Fibroblast of lung (primary cell): ENCODE data around the gene SLC35F4. TPM values are rescaled to one million over a fixed set of nuclear protein-coding genes. Genes with fewer than 3 reads are reported as not detected.
A peak's percentile ranks its signal among the peaks of the same experiment; 100 is the strongest.

Source experiments
- DNase-seq, 2 donors: peaks; one replicate each; pipeline versions ENCODE4 v3.0.0 to v3.0.0-alpha.2; 2010; ENCODE audit warnings: low read depth in 2 of 2
- H2AFZ ChIP-seq: 2 replicates; pipeline ENCODE4 v1.5.1; 2012; ENCODE audit warnings: low read length, control low read depth, inconsistent platforms
- H3K27ac ChIP-seq: 2 replicates; pipeline ENCODE4 v1.5.1; 2011; ENCODE audit warnings: low read length, control low read depth; ENCODE audit not compliant: insufficient read depth
- H3K27me3 ChIP-seq: 2 replicates; pipeline ENCODE4 v1.5.1; 2011; ENCODE audit warnings: mild to moderate bottlenecking, low read length; ENCODE audit not compliant: control insufficient read depth, insufficient read depth
- H3K36me3 ChIP-seq: 2 replicates; pipeline ENCODE4 v1.5.1; 2011; ENCODE audit warnings: low read length; ENCODE audit not compliant: control insufficient read depth, insufficient read depth
- H3K4me1 ChIP-seq: 2 replicates; pipeline ENCODE4 v1.5.1; 2011; ENCODE audit warnings: low read length; ENCODE audit not compliant: control insufficient read depth, insufficient read depth; ENCODE audit errors: extremely low read depth
- H3K4me2 ChIP-seq: 2 replicates; pipeline ENCODE4 v1.5.1; 2011; ENCODE audit warnings: low read length, control low read depth; ENCODE audit not compliant: insufficient read depth; ENCODE audit errors: extremely low read depth
- H3K4me3 ChIP-seq, 4 experiments: fragments of 200-600 bp in 1 of 4; sonication (generic) in 1 of 4; replicated peaks in 1 of 4; 2 replicates each; pipeline ENCODE4 v1.5.1; 2011 to 2016; ENCODE audit warnings: low read length in 4 of 4, low read depth in 3 of 4, mild to moderate bottlenecking in 3 of 4, control low read depth in 2 of 4, inconsistent platforms in 1 of 4, mixed read lengths in 1 of 4; ENCODE audit not compliant: insufficient read depth in 1 of 4; ENCODE audit errors: control extremely low read depth in 1 of 4
- H3K79me2 ChIP-seq: 2 replicates; pipeline ENCODE4 v1.5.1; 2012; ENCODE audit warnings: mild to moderate bottlenecking, low read length, inconsistent platforms; ENCODE audit not compliant: control insufficient read depth, insufficient read depth
- H3K9ac ChIP-seq: 2 replicates; pipeline ENCODE4 v1.5.1; 2011; ENCODE audit warnings: mild to moderate bottlenecking, low read length, control low read depth; ENCODE audit not compliant: insufficient read depth
- H3K9me3 ChIP-seq: 2 replicates; pipeline ENCODE4 v1.5.1; 2012; ENCODE audit warnings: low read depth, low read length; ENCODE audit not compliant: control insufficient read depth, insufficient read depth
- H4K20me1 ChIP-seq: 2 replicates; pipeline ENCODE4 v1.5.1; 2011; ENCODE audit warnings: low read length; ENCODE audit not compliant: control insufficient read depth, insufficient read depth; ENCODE audit errors: extremely low read depth
- CTCF ChIP-seq, 2 donors: IDR thresholded peaks in 1 of 2; conservative IDR thresholded peaks in 1 of 2; 1 replicate in 1 of 2; 2 replicates in 1 of 2; pipeline ENCODE4 v1.5.1; 2011 to 2012; ENCODE audit warnings: low read length in 2 of 2, control low read depth in 1 of 2, inconsistent platforms in 1 of 2, low read depth in 1 of 2, mild to moderate bottlenecking in 1 of 2
- EZH2 ChIP-seq: IDR thresholded peaks from 2 replicates; pipeline ENCODE4 v1.5.1; 2012; ENCODE audit warnings: low read length, control low read depth, mild to moderate bottlenecking; ENCODE audit errors: missing control alignments
- polyA plus RNA-seq, 2 donors: library from polyadenylated mRNA; depleted of rRNA in 1 of 2; stranded (reverse) in 1 of 2; unstranded in 1 of 2; fragments of >200 nt; gene quantifications; 2 replicates each; pipeline ENCODE4 v1.2.1, GENCODE V29; 2011 to 2012; ENCODE audit warnings: missing spikeins in 1 of 2
- total RNA-seq: library from RNA; depleted of rRNA; stranded (reverse); fragments of >200 nt; gene quantifications from 2 replicates; pipeline ENCODE4 v1.2.1, GENCODE V29; 2014

Gene SLC35F4
- total and polyA plus RNA-seq, 2 donors (not counting 1 experiment from before 2014, with no cell fraction given), result not detected

GRCh38 chr14:57898837-57899572, 33.1 kb upstream of the SLC35F4 start:
- H3K9ac ChIP-seq, result no peak overlapping the region
- no peak for TF ChIP-seq EZH2
- no peak for TF ChIP-seq CTCF (conservative IDR thresholded peaks at IDR 0.05 in 1 of 2, IDR thresholded peaks at IDR 0.05 in 1 of 2; ENCODE audit: low read depth in 1 of 2, low read length in 2 of 2)

GRCh38 chr14:57897144-57897748, 31.4 kb upstream of the SLC35F4 start:
- Histone ChIP-seq H2AFZ (no peak overlapping the region), H3K36me3 (no peaks in the 10 kb centered on the region), H3K4me1 (no peaks in the 10 kb centered on the region), H3K27me3 (no peaks in the 10 kb centered on the region), H3K9me3 (no peaks in the 10 kb centered on the region), H4K20me1 (no peaks in the 10 kb centered on the region), H3K4me3 (no peak overlapping the region), H3K27ac (no peak overlapping the region), H3K9ac (no peak overlapping the region), H3K79me2 (no peaks in the 10 kb centered on the region), H3K4me2 (no peak overlapping the region)
- no peak for DNase-seq
- TF ChIP-seq CTCF (conservative IDR thresholded peaks at IDR 0.05 in 1 of 2, IDR thresholded peaks at IDR 0.05 in 1 of 2; ENCODE audit: low read depth in 1 of 2, low read length in 2 of 2), result no peak
- no peak for TF ChIP-seq EZH2

More at GRCh38 chr14:57898837-57899572, 33.1 kb upstream of the SLC35F4 start:
- Histone ChIP-seq H4K20me1 (no peaks in the 10 kb centered on the region), H3K4me3 (no peak overlapping the region), H3K4me1 (no peaks in the 10 kb centered on the region), H3K36me3 (no peaks in the 10 kb centered on the region), H3K9me3 (no peaks in the 10 kb centered on the region), H3K4me2 (no peak overlapping the region), H3K27me3 (no peaks in the 10 kb centered on the region), H3K27ac (no peak overlapping the region), H2AFZ (no peak overlapping the region), H3K79me2 (no peaks in the 10 kb centered on the region)
- DNase-seq, result no peak

GRCh38 chr14:57889245-57889644, 23.4 kb upstream of the SLC35F4 start:
- no peaks in the 10 kb centered on the region for H4K20me1 ChIP-seq
- peak; percentile 4 to 26 for DNase-seq

More at GRCh38 chr14:57889245-57889644, 23.4 kb upstream of the SLC35F4 start:
- no peak overlapping the region for H2AFZ ChIP-seq
- no peaks in the 10 kb centered on the region for H3K4me1 ChIP-seq
- H3K27me3 ChIP-seq, result no peaks in the 10 kb centered on the region
- H3K79me2 ChIP-seq, result no peaks in the 10 kb centered on the region
- no peak overlapping the region for H3K27ac ChIP-seq
- H3K4me2 ChIP-seq, result no peak overlapping the region
- H3K36me3 ChIP-seq, result no peaks in the 10 kb centered on the region
- no peaks in the 10 kb centered on the region for H3K9me3 ChIP-seq
- H3K9ac ChIP-seq, result no peak overlapping the region
- no peak for TF ChIP-seq EZH2
- TF ChIP-seq CTCF (conservative IDR thresholded peaks at IDR 0.05 in 1 of 2, IDR thresholded peaks at IDR 0.05 in 1 of 2; ENCODE audit: low read depth in 1 of 2, low read length in 2 of 2), result no peak
- H3K4me3 ChIP-seq, result no peak overlapping the region
